Fibroblast of lung (primary cell): ENCODE data around the gene CPNE8. TPM values are rescaled to one million over a fixed set of nuclear protein-coding genes. Genes with fewer than 3 reads are reported as not detected.
A peak's percentile ranks its signal among the peaks of the same experiment; 100 is the strongest.

Source experiments
- DNase-seq, 2 donors: peaks; one replicate each; pipeline versions ENCODE4 v3.0.0 to v3.0.0-alpha.2; 2010; ENCODE audit warnings: low read depth in 2 of 2
- H2AFZ ChIP-seq: 2 replicates; pipeline ENCODE4 v1.5.1; 2012; ENCODE audit warnings: low read length, control low read depth, inconsistent platforms
- H3K27ac ChIP-seq: 2 replicates; pipeline ENCODE4 v1.5.1; 2011; ENCODE audit warnings: low read length, control low read depth; ENCODE audit not compliant: insufficient read depth
- H3K27me3 ChIP-seq: 2 replicates; pipeline ENCODE4 v1.5.1; 2011; ENCODE audit warnings: mild to moderate bottlenecking, low read length; ENCODE audit not compliant: control insufficient read depth, insufficient read depth
- H3K36me3 ChIP-seq: 2 replicates; pipeline ENCODE4 v1.5.1; 2011; ENCODE audit warnings: low read length; ENCODE audit not compliant: control insufficient read depth, insufficient read depth
- H3K4me1 ChIP-seq: 2 replicates; pipeline ENCODE4 v1.5.1; 2011; ENCODE audit warnings: low read length; ENCODE audit not compliant: control insufficient read depth, insufficient read depth; ENCODE audit errors: extremely low read depth
- H3K4me2 ChIP-seq: 2 replicates; pipeline ENCODE4 v1.5.1; 2011; ENCODE audit warnings: low read length, control low read depth; ENCODE audit not compliant: insufficient read depth; ENCODE audit errors: extremely low read depth
- H3K4me3 ChIP-seq, 4 experiments: fragments of 200-600 bp in 1 of 4; sonication (generic) in 1 of 4; replicated peaks in 1 of 4; 2 replicates each; pipeline ENCODE4 v1.5.1; 2011 to 2016; ENCODE audit warnings: low read length in 4 of 4, low read depth in 3 of 4, mild to moderate bottlenecking in 3 of 4, control low read depth in 2 of 4, inconsistent platforms in 1 of 4, mixed read lengths in 1 of 4; ENCODE audit not compliant: insufficient read depth in 1 of 4; ENCODE audit errors: control extremely low read depth in 1 of 4
- H3K79me2 ChIP-seq: 2 replicates; pipeline ENCODE4 v1.5.1; 2012; ENCODE audit warnings: mild to moderate bottlenecking, low read length, inconsistent platforms; ENCODE audit not compliant: control insufficient read depth, insufficient read depth
- H3K9ac ChIP-seq: 2 replicates; pipeline ENCODE4 v1.5.1; 2011; ENCODE audit warnings: mild to moderate bottlenecking, low read length, control low read depth; ENCODE audit not compliant: insufficient read depth
- H3K9me3 ChIP-seq: 2 replicates; pipeline ENCODE4 v1.5.1; 2012; ENCODE audit warnings: low read depth, low read length; ENCODE audit not compliant: control insufficient read depth, insufficient read depth
- H4K20me1 ChIP-seq: 2 replicates; pipeline ENCODE4 v1.5.1; 2011; ENCODE audit warnings: low read length; ENCODE audit not compliant: control insufficient read depth, insufficient read depth; ENCODE audit errors: extremely low read depth
- EZH2 ChIP-seq: IDR thresholded peaks from 2 replicates; pipeline ENCODE4 v1.5.1; 2012; ENCODE audit warnings: low read length, control low read depth, mild to moderate bottlenecking; ENCODE audit errors: missing control alignments
- polyA plus RNA-seq, 2 donors: library from polyadenylated mRNA; depleted of rRNA in 1 of 2; stranded (reverse) in 1 of 2; unstranded in 1 of 2; fragments of >200 nt; gene quantifications; 2 replicates each; pipeline ENCODE4 v1.2.1, GENCODE V29; 2011 to 2012; ENCODE audit warnings: missing spikeins in 1 of 2
- total RNA-seq: library from RNA; depleted of rRNA; stranded (reverse); fragments of >200 nt; gene quantifications from 2 replicates; pipeline ENCODE4 v1.2.1, GENCODE V29; 2014
- TF ChIP-seq, protein P1 (sequence below), 2 donors: IDR thresholded peaks in 1 of 2; conservative IDR thresholded peaks in 1 of 2; 1 replicate in 1 of 2; 2 replicates in 1 of 2; pipeline ENCODE4 v1.5.1; 2011 to 2012; ENCODE audit warnings: low read length in 2 of 2, control low read depth in 1 of 2, inconsistent platforms in 1 of 2, low read depth in 1 of 2, mild to moderate bottlenecking in 1 of 2

The CPNE8 gene
- total and polyA plus RNA-seq, 2 donors (not counting 1 experiment from before 2014, with no cell fraction given), result 9.8 to 13.4 TPM

DNA sequence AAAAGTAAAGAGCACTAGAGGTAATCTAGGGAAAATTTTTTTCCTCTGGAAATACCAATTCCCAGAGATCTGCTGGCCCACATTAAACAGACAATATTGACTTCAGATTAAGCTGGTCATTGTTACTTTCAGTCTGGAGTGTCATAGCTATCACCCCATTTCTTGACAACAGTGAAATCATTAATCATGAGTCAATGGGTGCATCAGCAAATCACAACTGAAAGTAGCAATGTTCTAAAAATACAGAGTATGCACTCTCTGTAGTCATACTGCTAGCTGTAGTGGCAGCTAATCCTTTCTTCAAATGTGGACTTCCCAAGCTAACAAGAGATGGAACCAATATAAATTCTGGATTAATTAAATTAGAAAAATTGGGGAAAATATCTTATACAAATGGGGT, 129.9 kb downstream of the CPNE8 start:
- Histone ChIP-seq H3K4me1 (no peaks in the 10 kb centered on the region), H3K9me3 (no peaks in the 10 kb centered on the region), H3K4me3 (no peak overlapping the region), H3K4me2 (no peak overlapping the region), H3K79me2 (no peaks in the 10 kb centered on the region), H3K9ac (no peak overlapping the region), H4K20me1 (no peaks in the 10 kb centered on the region), H2AFZ (no peak overlapping the region), H3K27me3 (no peaks in the 10 kb centered on the region), H3K36me3 (no peaks in the 10 kb centered on the region), H3K27ac (no peak overlapping the region)
- no peak for DNase-seq
- no peak for TF ChIP-seq EZH2
- TF ChIP-seq, protein P1, sequence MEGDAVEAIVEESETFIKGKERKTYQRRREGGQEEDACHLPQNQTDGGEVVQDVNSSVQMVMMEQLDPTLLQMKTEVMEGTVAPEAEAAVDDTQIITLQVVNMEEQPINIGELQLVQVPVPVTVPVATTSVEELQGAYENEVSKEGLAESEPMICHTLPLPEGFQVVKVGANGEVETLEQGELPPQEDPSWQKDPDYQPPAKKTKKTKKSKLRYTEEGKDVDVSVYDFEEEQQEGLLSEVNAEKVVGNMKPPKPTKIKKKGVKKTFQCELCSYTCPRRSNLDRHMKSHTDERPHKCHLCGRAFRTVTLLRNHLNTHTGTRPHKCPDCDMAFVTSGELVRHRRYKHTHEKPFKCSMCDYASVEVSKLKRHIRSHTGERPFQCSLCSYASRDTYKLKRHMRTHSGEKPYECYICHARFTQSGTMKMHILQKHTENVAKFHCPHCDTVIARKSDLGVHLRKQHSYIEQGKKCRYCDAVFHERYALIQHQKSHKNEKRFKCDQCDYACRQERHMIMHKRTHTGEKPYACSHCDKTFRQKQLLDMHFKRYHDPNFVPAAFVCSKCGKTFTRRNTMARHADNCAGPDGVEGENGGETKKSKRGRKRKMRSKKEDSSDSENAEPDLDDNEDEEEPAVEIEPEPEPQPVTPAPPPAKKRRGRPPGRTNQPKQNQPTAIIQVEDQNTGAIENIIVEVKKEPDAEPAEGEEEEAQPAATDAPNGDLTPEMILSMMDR (conservative IDR thresholded peaks at IDR 0.05 in 1 of 2, IDR thresholded peaks at IDR 0.05 in 1 of 2; ENCODE audit: low read depth in 1 of 2, low read length in 2 of 2), result no peak

DNA sequence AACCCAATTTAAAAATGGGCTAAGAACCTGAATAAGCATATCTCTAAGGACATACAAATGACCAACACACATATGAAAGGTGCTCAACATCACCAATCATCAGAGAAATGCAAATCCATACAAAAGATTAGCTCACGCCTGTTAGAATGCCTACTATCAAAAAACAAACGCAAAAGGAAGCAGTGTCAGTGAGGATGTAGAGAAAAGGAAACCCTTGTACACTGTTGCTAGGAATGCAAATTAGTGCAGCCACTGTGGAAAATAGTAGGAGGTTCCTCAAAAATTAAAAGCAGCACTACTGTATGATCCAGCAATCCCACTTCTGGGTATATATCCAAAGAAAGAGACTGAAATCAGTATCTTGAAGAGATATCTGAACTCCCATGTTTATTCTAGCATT, 133.0 kb downstream of the CPNE8 start:
- DNase-seq, result no peak
- Histone ChIP-seq H3K27ac (no peak overlapping the region), H3K9ac (no peak overlapping the region), H3K36me3 (no peaks in the 10 kb centered on the region), H3K9me3 (no peaks in the 10 kb centered on the region), H2AFZ (no peak overlapping the region), H3K4me1 (no peaks in the 10 kb centered on the region), H4K20me1 (no peaks in the 10 kb centered on the region), H3K27me3 (no peaks in the 10 kb centered on the region), H3K4me2 (no peak overlapping the region), H3K79me2 (no peaks in the 10 kb centered on the region), H3K4me3 (no peak overlapping the region)
- no peak for TF ChIP-seq EZH2
- TF ChIP-seq, protein P1 (conservative IDR thresholded peaks at IDR 0.05 in 1 of 2, IDR thresholded peaks at IDR 0.05 in 1 of 2; ENCODE audit: low read depth in 1 of 2, low read length in 2 of 2), result no peak

DNA sequence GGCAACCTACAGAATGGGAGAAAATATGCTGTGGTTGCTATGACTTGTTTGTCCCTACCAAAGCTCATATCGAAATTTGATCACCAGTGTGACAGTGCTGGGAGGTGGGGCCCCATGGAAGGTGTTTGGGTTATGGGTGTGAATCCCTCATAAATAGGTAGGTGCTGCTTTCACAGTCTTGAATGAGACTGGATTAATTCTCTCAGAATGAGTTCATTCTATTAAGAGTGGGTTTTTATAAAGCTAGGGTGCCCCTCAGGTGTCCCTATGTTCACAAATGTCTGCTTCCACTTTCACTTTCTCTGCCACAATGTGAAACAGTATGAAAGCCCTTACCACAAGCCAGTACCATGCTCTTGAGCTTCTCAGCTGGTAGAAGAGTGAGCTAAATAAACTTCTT, 133.5 kb downstream of the CPNE8 start:
- no peak for DNase-seq
- Histone ChIP-seq H3K9ac (no peak overlapping the region), H2AFZ (peak overlapping the region; percentile 35), H3K27me3 (no peaks in the 10 kb centered on the region), H4K20me1 (no peaks in the 10 kb centered on the region), H3K79me2 (no peaks in the 10 kb centered on the region), H3K9me3 (no peaks in the 10 kb centered on the region), H3K4me3 (no peak overlapping the region), H3K4me2 (no peak overlapping the region), H3K4me1 (no peaks in the 10 kb centered on the region), H3K27ac (no peak overlapping the region), H3K36me3 (no peaks in the 10 kb centered on the region)
- TF ChIP-seq, protein P1 (conservative IDR thresholded peaks at IDR 0.05 in 1 of 2, IDR thresholded peaks at IDR 0.05 in 1 of 2; ENCODE audit: low read depth in 1 of 2, low read length in 2 of 2), result no peak
